Prostate gland (tissue), 2 donors: Measurements from ENCODE around the gene USP43. TPM values are rescaled to one million over a fixed set of nuclear protein-coding genes. Genes with fewer than 3 reads are reported as not detected.

Experiments
- DNase-seq: peaks from one replicate; pipeline ENCODE4 v3.0.0-alpha.2; 2019; ENCODE audit warnings: low spot score
- H3K27ac ChIP-seq, 2 donors: fragments of 200-600 bp; sonication (generic); 2 replicates each; pipeline ENCODE4 v1.5.1; 2017 to 2019
- H3K27me3 ChIP-seq: fragments of 200-600 bp; sonication (generic); replicated peaks from 2 replicates; pipeline ENCODE4 v1.5.1; 2019; ENCODE audit not compliant: insufficient read depth
- H3K36me3 ChIP-seq, 2 donors: fragments of 200-600 bp; sonication (generic); 1 replicate in 1 of 2; 2 replicates in 1 of 2; pipeline versions ENCODE4 v1.5.1 to v1.8.1; 2017 to 2019
- H3K4me1 ChIP-seq: fragments of 200-600 bp; sonication (generic); replicated peaks from 2 replicates; pipeline ENCODE4 v1.5.1; 2019
- H3K4me3 ChIP-seq, 2 donors: fragments of 200-600 bp; sonication (generic); 2 replicates each; pipeline ENCODE4 v1.5.1; 2017 to 2019
- H3K9me3 ChIP-seq: fragments of 200-600 bp; sonication (generic); 2 replicates; pipeline ENCODE4 v1.5.1; 2017
- POLR2A ChIP-seq: fragments of 450-650 bp; IDR thresholded peaks from one replicate; pipeline ENCODE4 v1.6.1; 2016; ENCODE audit warnings: antibody characterized with exemption, mild to moderate bottlenecking
- POLR2AphosphoS5 ChIP-seq: sonication (generic); formaldehyde crosslinking; IDR thresholded peaks from one replicate; pipeline ENCODE4 v1.6.1; 2017; ENCODE audit warnings: antibody characterized with exemption
- WGBS: methylation state at CpG from one replicate; pipeline ENCODE4 v1.1.5; 2018; 5-methylcytosine and 5-hydroxymethylcytosine counted together
- intact Hi-C: fragments of 100-400 bp; cut with DNase I; formaldehyde crosslinking; loops from one replicate; pipeline ENCODE4 v1.14.2; 2022
- total RNA-seq, 2 donors: library from RNA; depleted of rRNA; stranded (reverse); fragments of >200 nt; gene quantifications; one replicate each; pipeline ENCODE4 v1.1.0, GENCODE V29; 2016
- TF ChIP-seq, protein P1 (sequence below), 4 experiments: fragments of 200-600 bp in 2 of 4; fragments of 450-650 bp in 2 of 4; sonication (generic) in 2 of 4; IDR thresholded peaks; 1 replicate in 3 of 4; 2 replicates in 1 of 4; pipeline ENCODE4 v1.5.1; 2016 to 2019; ENCODE audit warnings: antibody characterized with exemption in 4 of 4, mild to moderate bottlenecking in 2 of 4, moderate library complexity in 2 of 4

Gene USP43
- total RNA-seq, 2 donors from 2014 or later = 28.2 to 33.2 TPM

DNA sequence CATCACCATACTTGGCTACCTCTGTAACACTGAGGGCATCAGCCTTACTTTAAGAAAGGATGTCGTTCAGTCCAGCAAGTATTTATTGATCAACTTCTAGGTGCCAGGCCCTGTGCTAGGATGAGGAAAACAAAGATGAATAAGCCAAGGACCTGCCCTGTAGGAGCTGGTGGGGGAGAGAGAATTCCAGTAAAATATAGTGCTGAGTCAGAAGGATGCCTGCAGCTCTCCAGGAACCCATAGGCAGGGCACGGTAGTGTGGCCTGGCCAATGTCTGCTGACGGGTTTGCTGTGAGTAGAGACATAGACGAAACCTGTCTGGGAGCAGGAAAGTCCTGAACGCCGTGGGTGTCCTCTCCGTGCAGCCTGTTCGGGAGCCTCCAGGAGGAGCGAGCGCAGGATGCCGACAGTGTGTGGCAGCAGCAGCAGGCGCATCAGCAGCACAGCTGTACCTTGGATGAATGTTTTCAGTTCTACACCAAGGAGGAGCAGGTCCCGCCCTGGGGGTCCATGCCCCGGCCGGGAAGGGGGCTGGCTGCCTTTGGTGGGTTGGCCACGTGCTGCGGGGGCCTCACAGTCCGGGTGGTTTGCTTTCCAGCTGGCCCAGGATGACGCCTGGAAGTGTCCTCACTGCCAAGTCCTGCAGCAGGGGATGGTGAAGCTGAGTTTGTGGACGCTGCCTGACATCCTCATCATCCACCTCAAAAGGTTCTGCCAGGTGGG lies 55.6 kb downstream of the USP43 start:
- H3K4me1 ChIP-seq = no peaks in the 10 kb centered on the region
- 74% methylated on average over 20 of the region's 20 CpGs for WGBS
- DNase-seq = no peak

DNA sequence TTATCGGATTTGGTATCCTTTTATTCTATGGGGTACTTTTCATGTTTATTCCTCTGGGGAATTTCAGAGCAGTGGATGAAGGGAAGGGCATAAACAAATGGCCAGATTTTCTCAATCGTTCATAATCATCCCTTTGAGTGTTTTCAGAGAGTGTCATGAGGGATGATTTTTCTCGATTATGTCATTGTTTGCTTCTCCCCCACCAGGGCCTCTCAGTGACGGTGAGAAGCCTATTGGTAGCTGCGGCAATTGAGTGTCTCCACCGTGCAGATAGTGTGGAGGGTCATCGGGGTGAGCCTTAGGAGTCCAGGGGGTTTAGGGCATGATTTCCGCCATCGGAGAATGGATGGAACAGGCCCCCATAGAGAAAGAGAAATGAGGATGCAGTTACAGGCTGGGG lies 57.2 kb downstream of the USP43 start:
- Histone ChIP-seq H3K27ac (no peak overlapping the region), H3K4me3 (no peak overlapping the region), H3K9me3 (no peaks in the 10 kb centered on the region), H3K36me3 (no peaks in the 10 kb centered on the region), H3K4me1 (no peaks in the 10 kb centered on the region), H3K27me3 (no peaks in the 10 kb centered on the region)
- WGBS = 87% methylated on average over 9 of the region's 9 CpGs
- DNase-seq = no peak
- intact Hi-C loops = no loop called here
- TF ChIP-seq POLR2A = no peak
- TF ChIP-seq, protein P1, sequence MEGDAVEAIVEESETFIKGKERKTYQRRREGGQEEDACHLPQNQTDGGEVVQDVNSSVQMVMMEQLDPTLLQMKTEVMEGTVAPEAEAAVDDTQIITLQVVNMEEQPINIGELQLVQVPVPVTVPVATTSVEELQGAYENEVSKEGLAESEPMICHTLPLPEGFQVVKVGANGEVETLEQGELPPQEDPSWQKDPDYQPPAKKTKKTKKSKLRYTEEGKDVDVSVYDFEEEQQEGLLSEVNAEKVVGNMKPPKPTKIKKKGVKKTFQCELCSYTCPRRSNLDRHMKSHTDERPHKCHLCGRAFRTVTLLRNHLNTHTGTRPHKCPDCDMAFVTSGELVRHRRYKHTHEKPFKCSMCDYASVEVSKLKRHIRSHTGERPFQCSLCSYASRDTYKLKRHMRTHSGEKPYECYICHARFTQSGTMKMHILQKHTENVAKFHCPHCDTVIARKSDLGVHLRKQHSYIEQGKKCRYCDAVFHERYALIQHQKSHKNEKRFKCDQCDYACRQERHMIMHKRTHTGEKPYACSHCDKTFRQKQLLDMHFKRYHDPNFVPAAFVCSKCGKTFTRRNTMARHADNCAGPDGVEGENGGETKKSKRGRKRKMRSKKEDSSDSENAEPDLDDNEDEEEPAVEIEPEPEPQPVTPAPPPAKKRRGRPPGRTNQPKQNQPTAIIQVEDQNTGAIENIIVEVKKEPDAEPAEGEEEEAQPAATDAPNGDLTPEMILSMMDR (IDR thresholded peaks at IDR 0.05) = no peak
- TF ChIP-seq POLR2AphosphoS5 = no peak

More for the DNA sequence above, 55.6 kb downstream of the USP43 start:
- no peak overlapping the region for H3K27ac ChIP-seq
- no peak for TF ChIP-seq POLR2A
- no peak overlapping the region for H3K4me3 ChIP-seq
- H3K27me3 ChIP-seq = no peaks in the 10 kb centered on the region
- intact Hi-C loops = no loop called here
- no peaks in the 10 kb centered on the region for H3K9me3 ChIP-seq
- H3K36me3 ChIP-seq = no peaks in the 10 kb centered on the region

DNA sequence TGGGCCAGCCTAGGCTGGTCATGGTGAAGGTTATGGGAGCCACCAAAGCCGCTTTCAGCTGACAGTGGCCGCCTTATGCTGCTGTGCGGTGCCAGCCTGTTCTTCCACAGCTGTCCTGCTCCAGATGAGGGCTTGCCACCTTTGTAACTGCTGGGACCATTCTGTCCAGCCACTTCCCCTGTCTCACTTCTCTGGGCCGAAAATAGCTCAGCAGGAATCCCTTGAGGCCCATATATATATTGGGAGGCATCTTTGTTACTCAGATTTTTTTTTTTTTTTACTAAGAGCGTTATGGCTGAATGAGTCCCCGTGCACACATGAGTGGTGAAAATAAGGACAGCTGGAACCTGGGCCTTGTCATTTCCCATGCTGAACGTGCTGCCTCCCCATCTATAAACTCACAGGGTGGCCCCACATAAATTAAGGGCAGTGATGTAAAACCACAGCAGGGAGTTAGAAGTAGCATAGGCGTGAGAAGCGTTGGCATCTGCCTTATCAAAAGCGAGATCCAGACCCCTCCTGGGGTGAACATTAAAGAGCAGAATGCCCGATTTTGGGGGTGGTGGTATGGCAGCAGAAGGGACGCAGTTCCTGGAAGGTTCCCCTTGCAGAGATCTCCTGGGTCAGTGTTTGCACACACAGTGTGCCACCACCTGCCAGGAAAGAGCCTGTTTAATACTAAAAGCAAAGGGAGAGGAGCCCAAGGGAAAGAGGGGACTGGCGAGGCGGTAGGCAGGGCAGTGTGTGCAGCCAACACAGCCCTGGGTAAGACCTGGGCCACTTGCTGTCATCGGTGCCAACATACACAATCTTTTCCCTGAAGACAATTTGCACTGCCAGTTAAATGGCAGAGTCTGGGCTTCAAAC lies 57.8 kb downstream of the USP43 start:
- Histone ChIP-seq H3K27me3 (no peaks in the 10 kb centered on the region), H3K36me3 (no peaks in the 10 kb centered on the region), H3K4me1 (no peaks in the 10 kb centered on the region), H3K27ac (no peak overlapping the region), H3K4me3 (no peak overlapping the region), H3K9me3 (no peaks in the 10 kb centered on the region)
- intact Hi-C loops = no loop called here
- TF ChIP-seq, protein P1 (IDR thresholded peaks at IDR 0.05) = no peak
- TF ChIP-seq POLR2AphosphoS5 (no peak), POLR2A (no peak)
- WGBS = 78% methylated on average over 15 of the region's 15 CpGs
- no peak for DNase-seq

DNA sequence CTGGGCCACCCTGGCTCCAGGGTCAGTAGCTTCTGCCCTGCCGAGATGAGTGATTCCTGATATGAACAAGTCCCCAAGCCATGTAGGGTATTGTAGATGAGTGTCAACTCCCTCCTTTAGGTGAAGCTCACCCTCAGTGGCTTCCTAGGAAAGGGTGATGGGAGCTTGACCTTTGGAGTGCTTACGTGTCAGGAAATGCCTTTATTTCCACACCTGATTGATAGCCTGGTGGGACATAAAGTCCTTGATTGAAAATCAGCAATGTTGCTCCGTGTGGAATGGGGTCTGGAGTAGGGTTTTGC lies 58.4 kb downstream of the USP43 start:
- H3K36me3 ChIP-seq = no peaks in the 10 kb centered on the region
- TF ChIP-seq POLR2AphosphoS5 (no peak), POLR2A (no peak)
- TF ChIP-seq, protein P1 (IDR thresholded peaks at IDR 0.05) = no peak
- no peak overlapping the region for H3K27ac ChIP-seq
- H3K9me3 ChIP-seq = no peaks in the 10 kb centered on the region
- intact Hi-C loops = no loop called here
- no peak for DNase-seq
- no peaks in the 10 kb centered on the region for H3K27me3 ChIP-seq
- H3K4me1 ChIP-seq = no peaks in the 10 kb centered on the region
- H3K4me3 ChIP-seq = no peak overlapping the region
- 80% methylated on average over 3 of the region's 3 CpGs for WGBS

DNA sequence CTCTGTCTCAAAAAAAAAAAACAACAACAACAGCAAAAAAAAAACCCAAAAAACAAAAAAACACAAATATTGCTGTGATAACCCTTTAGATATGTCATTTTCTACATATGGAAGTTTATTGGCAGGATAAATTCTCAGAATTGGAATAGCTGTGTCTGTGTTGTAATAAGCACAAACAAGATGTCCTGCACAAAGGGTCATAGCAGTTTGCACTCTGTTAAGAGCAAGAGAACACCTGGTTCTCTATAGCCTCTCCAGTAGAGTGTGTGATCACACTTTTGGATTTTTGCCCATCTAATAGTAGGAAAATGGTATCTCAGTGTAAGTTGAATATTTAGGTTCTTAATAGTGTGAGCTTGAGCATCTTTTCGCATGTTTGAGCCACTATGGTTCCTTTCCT lies 60.4 kb downstream of the USP43 start:
- H3K4me3 ChIP-seq = no peak overlapping the region
- no peaks in the 10 kb centered on the region for H3K9me3 ChIP-seq
- DNase-seq = no peak
- no peaks in the 10 kb centered on the region for H3K4me1 ChIP-seq
- no peaks in the 10 kb centered on the region for H3K36me3 ChIP-seq
- WGBS = 89% methylated on average over 1 of the region's 1 CpG
- intact Hi-C loops = no loop called here
- TF ChIP-seq POLR2A = no peak
- TF ChIP-seq, protein P1 (IDR thresholded peaks at IDR 0.05) = no peak
- no peak for TF ChIP-seq POLR2AphosphoS5
- H3K27me3 ChIP-seq = no peaks in the 10 kb centered on the region
- no peak overlapping the region for H3K27ac ChIP-seq
